Measurements from ENCODE around the gene MAMDC2.

MAMDC2 gene

DNA sequence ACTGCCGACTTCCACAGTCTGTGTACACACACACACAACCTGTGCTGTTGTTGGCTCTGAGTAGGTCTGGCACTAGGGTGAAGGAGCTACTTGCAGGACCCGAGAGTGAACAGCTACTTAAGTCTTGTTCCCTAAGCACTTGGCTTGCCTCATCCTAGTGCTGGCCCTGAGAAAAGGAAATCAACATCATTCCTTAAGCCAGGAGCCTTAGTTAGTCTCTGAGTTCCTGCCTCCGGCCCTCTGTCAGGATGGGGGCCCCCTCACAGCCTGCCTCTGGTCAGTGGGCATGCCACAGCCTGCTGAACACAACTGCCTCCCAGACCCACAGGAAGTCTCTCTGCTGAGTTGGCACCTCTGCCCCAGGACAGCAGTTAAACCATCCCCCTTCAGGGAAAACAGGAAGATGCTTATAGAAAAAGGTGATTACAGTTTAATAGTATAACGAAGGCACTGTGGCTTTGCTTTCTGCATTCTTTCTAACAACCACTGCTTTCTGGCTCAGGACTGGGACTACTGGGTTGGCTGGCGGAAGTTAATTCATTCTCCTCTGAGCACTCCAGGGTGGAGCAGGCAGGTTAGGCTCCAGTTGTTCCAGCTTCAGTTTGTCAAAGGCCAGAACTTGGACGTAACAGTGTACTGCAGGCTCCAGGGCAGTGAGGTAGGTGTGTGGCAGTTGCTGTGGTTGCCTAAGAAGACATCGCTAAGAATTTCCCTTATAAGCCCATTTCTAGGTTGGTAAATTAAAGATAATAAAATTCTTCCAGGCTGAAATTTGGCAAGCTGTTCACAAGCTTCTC, 2.8 kb downstream of the MAMDC2 start:
- no peak overlapping the region for H3K4me3 ChIP-seq (ENCODE audit: low read depth, low read length)
- TF ChIP-seq, protein P1, sequence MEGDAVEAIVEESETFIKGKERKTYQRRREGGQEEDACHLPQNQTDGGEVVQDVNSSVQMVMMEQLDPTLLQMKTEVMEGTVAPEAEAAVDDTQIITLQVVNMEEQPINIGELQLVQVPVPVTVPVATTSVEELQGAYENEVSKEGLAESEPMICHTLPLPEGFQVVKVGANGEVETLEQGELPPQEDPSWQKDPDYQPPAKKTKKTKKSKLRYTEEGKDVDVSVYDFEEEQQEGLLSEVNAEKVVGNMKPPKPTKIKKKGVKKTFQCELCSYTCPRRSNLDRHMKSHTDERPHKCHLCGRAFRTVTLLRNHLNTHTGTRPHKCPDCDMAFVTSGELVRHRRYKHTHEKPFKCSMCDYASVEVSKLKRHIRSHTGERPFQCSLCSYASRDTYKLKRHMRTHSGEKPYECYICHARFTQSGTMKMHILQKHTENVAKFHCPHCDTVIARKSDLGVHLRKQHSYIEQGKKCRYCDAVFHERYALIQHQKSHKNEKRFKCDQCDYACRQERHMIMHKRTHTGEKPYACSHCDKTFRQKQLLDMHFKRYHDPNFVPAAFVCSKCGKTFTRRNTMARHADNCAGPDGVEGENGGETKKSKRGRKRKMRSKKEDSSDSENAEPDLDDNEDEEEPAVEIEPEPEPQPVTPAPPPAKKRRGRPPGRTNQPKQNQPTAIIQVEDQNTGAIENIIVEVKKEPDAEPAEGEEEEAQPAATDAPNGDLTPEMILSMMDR (IDR thresholded peaks at IDR 0.05; ENCODE audit: low read depth, low read length), result no peak

DNA sequence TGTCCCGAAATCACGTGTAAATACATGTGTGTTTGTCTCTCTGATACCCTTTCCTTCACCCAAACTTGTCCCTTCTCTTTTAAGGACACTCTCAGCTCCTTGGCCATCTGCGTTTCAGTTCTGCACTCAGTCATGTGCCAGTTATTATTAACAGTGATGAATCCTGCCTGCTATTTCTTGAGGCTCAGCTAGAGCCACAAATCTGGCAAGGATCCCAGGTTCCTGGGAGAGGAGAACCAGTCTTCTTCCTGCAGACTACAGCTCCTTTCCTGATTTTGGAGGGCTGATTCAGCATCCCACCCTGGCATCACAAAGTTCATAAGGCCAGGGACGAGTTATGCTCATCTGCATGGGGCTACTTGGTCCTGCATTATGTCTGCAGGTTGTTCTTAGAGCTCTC, 5.6 kb downstream of the MAMDC2 start:
- TF ChIP-seq, protein P1 (IDR thresholded peaks at IDR 0.05; ENCODE audit: low read depth, low read length), result no peak
- no peak overlapping the region for H3K4me3 ChIP-seq (ENCODE audit: low read depth, low read length)

DNA sequence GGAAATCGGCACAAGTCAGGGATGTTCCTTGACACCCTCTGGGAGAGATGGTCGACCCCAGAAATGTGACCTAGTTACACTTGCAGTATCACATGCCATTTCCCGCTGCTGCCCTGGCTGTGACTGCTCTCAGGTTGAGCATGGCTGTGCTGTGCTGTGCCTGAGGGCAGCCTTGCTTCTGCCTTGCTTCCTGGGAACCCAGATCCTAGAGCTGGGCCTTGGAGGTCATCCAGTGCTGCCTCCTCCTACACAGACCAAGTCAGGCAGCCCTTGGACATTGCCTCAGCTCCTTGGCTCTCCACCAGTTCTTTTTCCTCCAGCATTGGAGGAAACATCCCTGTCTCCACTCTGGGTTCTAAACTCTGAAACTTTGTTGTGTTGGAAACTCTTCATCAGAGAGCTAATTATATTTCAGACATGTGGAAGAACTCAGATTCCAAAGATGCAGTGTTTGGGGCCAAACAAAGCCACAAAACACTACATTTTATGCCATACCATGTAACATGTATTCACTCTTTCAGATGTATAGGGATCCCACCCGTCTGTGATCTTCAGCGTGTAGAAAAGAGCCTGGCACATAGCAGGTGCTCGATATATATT, 6.1 kb downstream of the MAMDC2 start:
- H3K4me3 ChIP-seq (ENCODE audit: low read depth, low read length), result no peak overlapping the region
- TF ChIP-seq, protein P1 (IDR thresholded peaks at IDR 0.05; ENCODE audit: low read depth, low read length), result no peak

DNA sequence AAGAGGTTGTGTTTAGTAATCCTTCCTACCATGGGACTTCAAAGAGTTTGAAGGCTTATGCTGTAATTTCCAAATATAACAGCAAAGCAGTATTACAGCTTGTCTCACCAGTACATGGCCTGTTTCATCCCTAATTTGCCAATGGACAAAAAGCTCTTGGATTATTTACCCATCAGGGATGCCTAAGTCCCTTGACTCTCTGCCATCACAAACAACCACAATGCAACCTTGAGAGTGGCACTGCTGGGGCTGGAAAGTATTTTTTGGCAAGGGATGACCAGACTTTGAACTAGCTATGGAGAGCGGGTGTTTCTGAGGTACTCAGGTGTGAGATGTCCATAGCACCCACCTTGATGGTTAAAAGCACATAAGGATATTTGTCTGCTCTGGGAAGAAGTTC, 9.1 kb downstream of the MAMDC2 start:
- TF ChIP-seq, protein P1 (IDR thresholded peaks at IDR 0.05; ENCODE audit: low read depth, low read length), result no peak
- H3K4me3 ChIP-seq (ENCODE audit: low read depth, low read length), result no peak overlapping the region

DNA sequence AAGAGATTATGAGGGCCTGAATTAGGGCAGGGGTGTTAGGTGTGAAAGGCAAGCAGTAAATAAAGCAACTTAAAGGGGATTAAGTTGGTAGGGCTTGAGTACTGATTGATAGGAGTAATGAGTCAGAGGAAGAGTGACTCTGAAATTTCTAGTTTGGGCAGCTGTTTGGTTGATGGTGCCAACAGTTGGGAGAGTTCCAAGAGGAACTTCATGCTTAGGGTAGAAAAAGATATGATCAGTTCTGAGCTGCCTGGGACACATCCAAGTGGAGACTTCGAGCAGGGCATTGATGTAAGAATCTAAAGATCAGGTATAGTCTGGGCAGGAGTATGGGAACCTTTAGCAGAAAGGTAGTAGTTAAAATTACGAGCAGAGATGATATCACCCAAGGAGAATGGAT, 10.2 kb downstream of the MAMDC2 start:
- TF ChIP-seq, protein P1 (IDR thresholded peaks at IDR 0.05; ENCODE audit: low read depth, low read length), result no peak
- no peak overlapping the region for H3K4me3 ChIP-seq (ENCODE audit: low read depth, low read length)

DNA sequence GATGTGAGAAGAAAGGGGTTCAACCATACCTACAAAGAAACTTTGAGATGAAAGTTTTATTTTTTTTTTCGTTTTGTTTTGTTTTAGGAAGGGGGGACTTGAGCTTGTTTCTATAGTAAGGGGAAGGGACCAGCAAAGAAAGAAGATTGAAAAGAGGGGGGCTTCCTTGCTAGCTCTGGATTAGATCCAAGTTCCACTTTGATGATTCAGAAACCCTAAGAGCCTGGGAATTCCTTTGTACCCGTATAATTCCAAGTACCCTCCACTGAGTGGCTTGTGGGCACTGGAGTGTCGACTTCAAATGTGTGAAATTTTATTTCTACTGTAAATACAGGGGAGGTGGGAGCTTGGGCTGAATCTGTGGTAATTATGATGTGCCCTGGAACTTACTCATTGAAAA, 10.9 kb downstream of the MAMDC2 start:
- TF ChIP-seq, protein P1 (IDR thresholded peaks at IDR 0.05; ENCODE audit: low read depth, low read length), result no peak
- no peak overlapping the region for H3K4me3 ChIP-seq (ENCODE audit: low read depth, low read length)
